GM21723 (cell line): Measurements from ENCODE around the gene DEFB128.

Source experiments
- ATAC-seq: cut with Tn5 transposase; IDR thresholded peaks from one replicate; pipeline ENCODE4 v1.9.1; 2021; ENCODE audit warnings: mild to moderate bottlenecking, moderate library complexity; ENCODE audit not compliant: unreplicated experiment

Gene DEFB128

GRCh38 chr20:157154-157553 is 32.4 kb downstream of the DEFB128 start, which contains the start of gene DEFB127:
Gene DEFB127, plus strand, starts transcription at chr20:157454. Its CDS starts 91 bp downstream, at chr20:157545.
- no peak for ATAC-seq

- no peak for ATAC-seq
These were observed 37.4 kb downstream of the DEFB128 start for GRCh38 chr20:152131-152530.

- ATAC-seq: no peak
These were observed 43.6 kb downstream of the DEFB128 start for GRCh38 chr20:145877-146276.

- no peak for ATAC-seq
These were observed 47.2 kb downstream of the DEFB128 start, which contains the start of gene DEFB126 for GRCh38 chr20:142290-142689. Gene DEFB126, plus strand, starts transcription at chr20:142590. Its CDS starts 39 bp downstream, at chr20:142629.
